Lower leg skin (tissue), 4 donors: ENCODE results near the gene GOLGA1. TPM values are rescaled to one million over a fixed set of nuclear protein-coding genes. Genes with fewer than 3 reads are reported as not detected.

Experiments
- total RNA-seq, 4 donors: library from RNA; depleted of rRNA; stranded (reverse); fragments of >200 nt; gene quantifications; one replicate each; pipeline ENCODE4 v1.1.0, GENCODE V29; 2016

The GOLGA1 gene
- total RNA-seq, 4 donors from 2014 or later, result 15.0 to 23.4 (median 18.0) TPM

Other genes starting within 250 kb of the GOLGA1 start
- gene NR6A1, start 169.8 kb downstream of the GOLGA1 start, total RNA-seq, result 1 to 10 TPM; 3.0 to 4.9 (median 3.8) TPM
- gene OLFML2A, start 163.9 kb downstream of the GOLGA1 start, total RNA-seq, result 10 to 100 TPM; 13.7 to 33.1 (median 25.7) TPM
- not detected for gene WDR38, start 87.6 kb downstream of the GOLGA1 start, total RNA-seq
- gene RPL35, start 79.1 kb downstream of the GOLGA1 start, total RNA-seq, result 1,000 to 10,000 TPM; 2,721 to 5,210 (median 3,159) TPM
- 10 to 100 TPM; 34.8 to 45.5 (median 42.3) TPM for gene ARPC5L, start 79.0 kb downstream of the GOLGA1 start, total RNA-seq
- gene SCAI, start 202.4 kb upstream of the GOLGA1 start, total RNA-seq, result 1 to 10 TPM; 2.9 to 9.2 (median 5.8) TPM
- gene PPP6C, start 248.7 kb upstream of the GOLGA1 start, total RNA-seq, result 10 to 100 TPM; 26.0 to 29.9 (median 29.5) TPM